Measurements from ENCODE around the gene NPHP4. TPM values are rescaled to one million over a fixed set of nuclear protein-coding genes. Genes with fewer than 3 reads are reported as not detected.

The NPHP4 gene
- total RNA-seq, 4 donors from 2014 or later, result 6.7 to 19.9 (median 10.5) TPM

GRCh38 chr1:6011946-6012258 is 19.7 kb upstream of the NPHP4 start:
- 69 to 92% methylated on average over 3 of the region's 3 CpGs for WGBS, 2 donors (ENCODE audit: low coverage in 1 of 2)
- no peak overlapping the region for H3K27ac ChIP-seq
- H3K9me3 ChIP-seq, result no peaks in the 10 kb centered on the region
- in situ Hi-C loops (cut with MboI; ENCODE audit: low pct_ligation_motif_present in 1 of 4, low pct_unique_long_range_greater_than_20kb in 1 of 4, low sequenced_read_pairs in 3 of 4) (no loop called here), intact Hi-C loops (cut with DNase I; ENCODE audit: low total_unique reads) (no loop called here)
- no peaks in the 10 kb centered on the region for H3K36me3 ChIP-seq
- TF ChIP-seq CTCF (IDR thresholded peaks at IDR 0.05), result no peak
- no peak for TF ChIP-seq POLR2A (IDR thresholded peaks at IDR 0.05)
- TF ChIP-seq POLR2AphosphoS5 (IDR thresholded peaks at IDR 0.05), result no peak
- no peak for TF ChIP-seq EP300 (IDR thresholded peaks at IDR 0.05; ENCODE audit: low read depth)
- H3K27me3 ChIP-seq, result no peaks in the 10 kb centered on the region
- no peak overlapping the region for H3K4me3 ChIP-seq
- H3K4me1 ChIP-seq, result no peaks in the 10 kb centered on the region
- no peak for DNase-seq

DNA sequence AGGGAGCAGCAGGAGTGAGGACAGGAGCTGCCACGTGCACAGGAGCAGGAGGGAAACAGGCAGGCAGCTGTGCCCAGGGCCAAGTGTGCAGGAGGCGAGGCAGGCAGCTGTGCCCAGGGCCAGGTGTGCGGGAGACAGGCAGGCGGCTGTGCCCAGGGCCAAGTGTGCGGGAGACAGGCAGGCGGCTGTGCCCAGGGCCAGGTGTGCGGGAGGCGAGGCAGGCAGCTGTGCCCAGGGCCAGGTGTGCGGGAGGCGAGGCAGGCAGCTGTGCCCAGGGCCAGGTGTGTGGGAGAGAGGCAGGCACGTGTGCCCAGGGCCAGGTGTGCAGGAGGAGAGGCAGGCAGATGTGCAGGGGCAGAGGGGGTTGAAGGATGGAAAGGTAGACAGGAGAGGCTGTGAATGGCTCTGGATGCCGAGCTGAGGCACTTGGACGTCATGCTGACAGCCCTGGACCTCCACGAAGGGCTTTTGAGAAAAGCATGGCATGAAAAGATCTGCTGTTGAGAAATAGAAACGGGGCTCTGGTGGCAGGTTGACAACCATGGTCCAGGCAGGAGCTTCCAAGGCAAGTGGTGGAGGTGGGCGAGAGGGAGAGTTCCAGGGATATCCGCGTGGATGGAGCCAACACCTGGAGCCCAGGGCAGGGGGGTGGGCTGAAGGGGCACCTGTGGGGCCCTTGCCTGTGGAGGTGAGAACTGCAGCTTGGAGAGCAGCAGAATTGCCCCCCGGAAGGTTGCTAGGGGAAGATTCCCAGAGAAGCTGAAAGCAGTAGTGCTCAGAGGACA is 19.1 kb upstream of the NPHP4 start:
- Histone ChIP-seq H3K36me3 (no peaks in the 10 kb centered on the region), H3K9me3 (no peaks in the 10 kb centered on the region), H3K27me3 (no peaks in the 10 kb centered on the region), H3K27ac (no peak overlapping the region), H3K4me3 (no peak overlapping the region), H3K4me1 (no peaks in the 10 kb centered on the region)
- DNase-seq, result no peak
- in situ Hi-C loops (cut with MboI; ENCODE audit: low pct_ligation_motif_present in 1 of 4, low pct_unique_long_range_greater_than_20kb in 1 of 4, low sequenced_read_pairs in 3 of 4), result no loop called here
- TF ChIP-seq POLR2A (IDR thresholded peaks at IDR 0.05) (no peak), POLR2AphosphoS5 (IDR thresholded peaks at IDR 0.05) (no peak), EP300 (IDR thresholded peaks at IDR 0.05; ENCODE audit: low read depth) (no peak), CTCF (IDR thresholded peaks at IDR 0.05) (no peak)
- intact Hi-C loops (cut with DNase I; ENCODE audit: low total_unique reads), result no loop called here
- WGBS, 2 donors (ENCODE audit: low coverage in 1 of 2), result 69 to 72% methylated on average over 9 to 19 of the region's 19 CpGs

- no peak for DNase-seq
- Histone ChIP-seq H3K9me3 (no peaks in the 10 kb centered on the region), H3K27ac (no peak overlapping the region), H3K4me1 (no peaks in the 10 kb centered on the region), H3K27me3 (no peaks in the 10 kb centered on the region), H3K4me3 (no peak overlapping the region), H3K36me3 (no peaks in the 10 kb centered on the region)
- intact Hi-C loops (cut with DNase I; ENCODE audit: low total_unique reads) (no loop called here), in situ Hi-C loops (cut with MboI; ENCODE audit: low pct_ligation_motif_present in 1 of 4, low pct_unique_long_range_greater_than_20kb in 1 of 4, low sequenced_read_pairs in 3 of 4) (no loop called here)
- WGBS, 2 donors (ENCODE audit: low coverage in 1 of 2), result 95 to 100% methylated on average over 1 to 10 of the region's 10 CpGs
- TF ChIP-seq POLR2AphosphoS5 (IDR thresholded peaks at IDR 0.05), result no peak
- no peak for TF ChIP-seq POLR2A (IDR thresholded peaks at IDR 0.05)
- no peak for TF ChIP-seq CTCF (IDR thresholded peaks at IDR 0.05)
- no peak for TF ChIP-seq EP300 (IDR thresholded peaks at IDR 0.05; ENCODE audit: low read depth)
Observed at GRCh38 chr1:6010554-6010953, 18.3 kb upstream of the NPHP4 start.

- no peaks in the 10 kb centered on the region for H3K9me3 ChIP-seq
- in situ Hi-C loops (cut with MboI; ENCODE audit: low pct_ligation_motif_present in 1 of 4, low pct_unique_long_range_greater_than_20kb in 1 of 4, low sequenced_read_pairs in 3 of 4), result no loop called here
- intact Hi-C loops (cut with DNase I; ENCODE audit: low total_unique reads), result no loop called here
- no peaks in the 10 kb centered on the region for H3K4me1 ChIP-seq
- no peak for DNase-seq
- 82 to 92% methylated on average over 9 to 20 of the region's 23 CpGs for WGBS, 2 donors (ENCODE audit: low coverage in 1 of 2)
- H3K27me3 ChIP-seq, result no peaks in the 10 kb centered on the region
- H3K27ac ChIP-seq, result no peak overlapping the region
- no peaks in the 10 kb centered on the region for H3K36me3 ChIP-seq
- no peak overlapping the region for H3K4me3 ChIP-seq
- no peak for TF ChIP-seq POLR2A (IDR thresholded peaks at IDR 0.05)
- no peak for TF ChIP-seq CTCF (IDR thresholded peaks at IDR 0.05)
- no peak for TF ChIP-seq EP300 (IDR thresholded peaks at IDR 0.05; ENCODE audit: low read depth)
- TF ChIP-seq POLR2AphosphoS5 (IDR thresholded peaks at IDR 0.05), result no peak
Observed at GRCh38 chr1:6009120-6010040, 17.2 kb upstream of the NPHP4 start.

All from transverse colon (tissue), 4 donors.